ENCODE results near the gene DCAF7. TPM values are rescaled to one million over a fixed set of nuclear protein-coding genes. Genes with fewer than 3 reads are reported as not detected.

Gene DCAF7
- total RNA-seq, 1 donor from 2014 or later: 60.3 TPM

DNA sequence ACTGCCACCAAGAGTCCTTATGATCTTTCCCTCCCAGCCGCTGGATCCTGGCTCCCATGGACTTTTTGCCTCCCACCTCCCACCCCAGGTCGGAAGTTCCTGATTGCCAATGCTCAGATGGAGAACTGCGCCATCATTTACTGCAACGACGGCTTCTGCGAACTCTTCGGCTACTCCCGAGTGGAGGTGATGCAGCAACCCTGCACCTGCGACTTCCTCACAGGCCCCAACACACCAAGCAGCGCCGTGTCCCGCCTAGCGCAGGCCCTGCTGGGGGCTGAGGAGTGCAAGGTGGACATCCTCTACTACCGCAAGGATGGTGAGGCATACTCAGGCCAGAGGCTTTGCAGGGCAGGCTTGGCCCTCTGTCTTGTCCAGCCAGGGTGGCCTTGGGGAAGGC is 26.2 kb upstream of the DCAF7 start:
- no peak for DNase-seq (ENCODE audit: extremely low read depth, low read depth, low spot score)

DNA sequence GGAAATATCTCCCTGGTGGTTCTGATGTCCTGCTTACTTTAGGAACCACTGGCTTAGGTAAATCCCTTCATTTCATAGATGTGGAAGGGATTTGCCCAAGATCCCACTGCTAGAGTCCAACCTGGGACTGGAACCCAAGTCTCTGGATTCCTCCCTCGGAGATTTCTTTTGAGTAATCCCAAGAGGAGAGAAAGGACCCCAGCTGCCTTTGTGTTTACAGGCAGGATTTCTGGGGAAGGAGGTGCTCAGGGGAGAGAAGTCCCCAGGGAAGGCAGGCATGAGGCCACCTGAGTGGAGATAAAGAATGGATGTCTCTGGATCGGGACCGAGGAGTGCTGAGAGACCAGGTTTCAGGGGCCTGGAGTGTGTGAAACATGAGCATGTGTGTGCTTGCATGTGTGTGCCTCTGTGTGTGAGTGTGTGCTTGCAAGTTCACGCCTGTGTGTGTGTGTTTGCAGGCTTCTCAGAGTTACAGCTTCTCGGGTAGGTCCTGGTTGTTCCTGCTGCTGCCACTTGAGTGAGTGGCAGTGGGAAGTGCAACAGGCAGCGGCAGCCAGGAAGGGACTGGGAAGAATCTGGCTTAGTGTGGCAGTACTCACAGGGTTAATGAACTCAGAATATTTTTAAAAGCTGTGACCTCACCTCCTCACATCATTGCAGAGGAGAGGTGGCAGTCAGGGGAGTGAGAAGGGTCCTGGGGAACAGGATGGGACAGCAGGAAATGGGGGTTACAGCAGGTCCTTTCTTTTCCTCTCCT is 24.9 kb upstream of the DCAF7 start:
- DNase-seq (ENCODE audit: extremely low read depth, low read depth, low spot score): no peak

DNA sequence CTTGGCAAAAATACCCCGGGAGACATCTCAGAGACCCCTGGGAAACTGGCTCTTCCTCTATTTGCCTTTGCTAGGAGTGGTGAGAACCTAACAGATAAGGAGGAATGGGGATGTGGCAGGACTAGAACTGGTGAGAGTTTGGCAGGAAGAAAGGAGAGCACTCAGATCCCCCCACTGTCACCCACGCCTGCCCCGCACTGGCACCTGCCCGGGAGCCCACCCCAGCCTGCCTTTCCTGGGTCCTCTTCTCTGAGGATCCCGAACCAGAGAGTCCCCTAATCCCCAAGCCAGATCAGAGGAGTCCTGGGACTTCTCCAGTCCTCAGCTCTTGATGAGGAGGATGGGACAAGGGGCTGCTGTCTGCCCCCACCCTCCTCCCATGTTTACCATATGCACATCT is 23.4 kb upstream of the DCAF7 start:
- DNase-seq (ENCODE audit: extremely low read depth, low read depth, low spot score): no peak

DNA sequence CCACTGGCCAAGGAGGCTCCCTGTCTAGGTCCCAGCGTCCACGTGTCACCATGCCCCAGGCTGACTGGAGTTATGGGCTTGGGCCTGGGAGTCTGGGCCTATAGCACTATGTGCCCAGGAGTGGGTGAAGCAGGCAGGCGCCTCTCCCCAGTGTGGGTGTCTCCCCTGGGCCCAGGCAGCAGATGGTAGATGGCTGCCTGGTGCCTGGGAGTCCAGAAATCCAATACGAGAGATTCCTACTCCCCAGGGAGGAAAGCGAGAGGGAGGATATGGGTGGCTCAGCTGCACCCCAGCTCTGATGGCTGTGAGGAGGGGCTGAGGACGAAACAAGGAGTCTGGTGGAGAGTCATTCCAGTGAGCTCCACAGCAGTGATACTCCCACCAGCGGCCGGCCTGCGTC is 22.1 kb upstream of the DCAF7 start:
- no peak for DNase-seq (ENCODE audit: extremely low read depth, low read depth, low spot score)

DNA sequence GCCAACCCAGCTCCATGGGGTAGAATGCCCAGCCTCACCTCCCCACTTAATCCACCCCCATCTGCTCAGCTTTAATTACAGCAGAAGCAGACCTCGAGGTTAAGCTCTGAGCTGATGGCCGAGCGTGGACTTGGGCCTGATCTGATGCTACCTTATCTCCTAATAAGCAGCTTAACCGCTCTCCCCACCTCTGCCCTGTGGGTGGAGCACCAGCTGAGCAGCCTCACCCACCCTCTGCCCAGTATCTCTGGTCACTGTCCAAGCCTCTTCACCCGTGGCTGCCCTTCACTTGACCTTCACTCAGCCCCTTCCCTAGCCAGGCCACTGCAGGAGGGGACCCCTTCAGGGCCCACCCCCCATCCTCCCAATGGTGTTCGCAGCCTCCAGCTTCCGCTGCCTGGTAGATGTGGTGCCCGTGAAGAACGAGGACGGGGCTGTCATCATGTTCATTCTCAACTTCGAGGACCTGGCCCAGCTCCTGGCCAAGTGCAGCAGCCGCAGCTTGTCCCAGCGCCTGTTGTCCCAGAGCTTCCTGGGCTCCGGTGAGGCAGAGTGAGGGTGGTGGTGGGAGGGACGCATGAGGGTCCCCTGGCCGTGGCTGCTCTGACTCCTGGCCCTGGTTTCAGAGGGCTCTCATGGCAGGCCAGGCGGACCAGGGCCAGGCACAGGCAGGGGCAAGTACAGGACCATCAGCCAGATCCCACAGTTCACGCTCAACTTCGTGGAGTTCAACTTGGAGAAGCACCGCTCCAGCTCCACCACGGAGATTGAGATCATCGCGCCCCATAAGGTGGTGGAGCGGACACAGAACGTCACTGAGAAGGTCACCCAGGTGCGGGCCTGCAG is 20.3 kb upstream of the DCAF7 start:
- no peak for DNase-seq (ENCODE audit: extremely low read depth, low read depth, low spot score)

DNA sequence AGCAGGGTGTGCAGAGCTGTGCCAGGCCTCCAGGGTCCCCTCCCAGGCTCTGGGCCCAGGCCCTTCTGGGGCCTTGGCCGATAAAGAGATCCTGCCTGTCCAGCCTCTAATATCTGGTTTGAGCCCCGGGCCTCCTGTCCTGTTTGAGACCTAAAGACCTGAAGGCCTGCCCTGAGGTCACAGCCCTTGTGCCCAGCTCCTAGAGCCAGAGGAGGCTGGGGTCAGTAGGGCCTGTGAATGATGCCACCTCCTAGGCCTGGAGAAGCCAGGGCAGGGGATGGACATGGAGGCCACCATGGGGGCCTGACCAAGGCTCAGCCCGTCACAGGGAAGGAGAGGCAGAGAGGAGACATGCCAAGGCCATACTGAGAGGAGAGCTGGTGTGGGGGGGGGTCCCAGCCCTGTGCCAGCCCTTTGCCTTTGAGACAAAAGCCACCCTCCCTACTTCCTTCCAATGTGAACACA is 19.7 kb upstream of the DCAF7 start:
- DNase-seq (ENCODE audit: extremely low read depth, low read depth, low spot score): no peak

DNA sequence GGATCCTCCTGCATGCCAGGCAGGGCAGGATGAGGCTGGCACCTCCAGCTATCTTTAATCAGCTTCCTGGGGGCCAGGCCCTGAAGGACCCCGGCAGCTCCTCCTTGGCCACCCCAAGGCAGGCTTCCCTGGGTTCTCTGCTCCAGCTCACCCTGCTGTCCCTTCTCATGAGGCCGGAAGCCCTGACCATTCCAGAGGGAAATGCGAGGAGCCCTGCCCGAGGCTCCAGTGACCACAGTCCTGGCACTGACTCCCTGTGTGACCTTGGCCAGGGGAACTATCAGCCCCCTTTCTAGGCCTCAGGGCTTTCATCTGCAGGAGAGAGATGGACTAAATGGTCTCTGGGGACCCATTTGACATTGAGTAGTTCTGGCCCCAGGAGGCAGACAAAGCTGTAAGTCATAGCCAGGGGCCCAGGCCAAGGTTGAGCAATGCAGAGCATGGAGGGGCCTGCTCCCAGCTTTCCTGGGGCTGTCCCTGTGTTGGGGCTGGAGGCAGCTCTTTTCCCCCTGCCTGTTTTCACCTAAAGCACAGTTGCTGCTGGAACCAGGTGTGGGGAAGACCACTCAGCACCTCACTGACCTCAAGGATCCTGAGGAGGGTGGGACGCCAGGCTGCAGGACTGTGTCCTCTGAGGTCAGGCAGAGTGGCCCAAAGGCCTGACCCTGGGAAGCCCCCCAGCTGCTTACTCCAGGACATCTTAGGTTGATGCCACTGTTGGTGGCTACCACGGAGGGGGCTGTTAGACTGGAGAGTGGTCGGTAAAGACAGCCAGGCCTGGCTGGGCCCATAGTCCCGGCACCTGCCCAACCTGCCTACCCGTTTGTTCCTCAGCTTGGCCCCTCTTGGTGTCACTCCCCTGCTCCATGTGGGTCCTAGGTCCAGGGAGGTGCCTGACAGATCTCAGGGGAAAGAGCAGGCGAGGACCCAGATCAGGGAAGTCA is 19.0 kb upstream of the DCAF7 start:
- DNase-seq (ENCODE audit: extremely low read depth, low read depth, low spot score): no peak

DNA sequence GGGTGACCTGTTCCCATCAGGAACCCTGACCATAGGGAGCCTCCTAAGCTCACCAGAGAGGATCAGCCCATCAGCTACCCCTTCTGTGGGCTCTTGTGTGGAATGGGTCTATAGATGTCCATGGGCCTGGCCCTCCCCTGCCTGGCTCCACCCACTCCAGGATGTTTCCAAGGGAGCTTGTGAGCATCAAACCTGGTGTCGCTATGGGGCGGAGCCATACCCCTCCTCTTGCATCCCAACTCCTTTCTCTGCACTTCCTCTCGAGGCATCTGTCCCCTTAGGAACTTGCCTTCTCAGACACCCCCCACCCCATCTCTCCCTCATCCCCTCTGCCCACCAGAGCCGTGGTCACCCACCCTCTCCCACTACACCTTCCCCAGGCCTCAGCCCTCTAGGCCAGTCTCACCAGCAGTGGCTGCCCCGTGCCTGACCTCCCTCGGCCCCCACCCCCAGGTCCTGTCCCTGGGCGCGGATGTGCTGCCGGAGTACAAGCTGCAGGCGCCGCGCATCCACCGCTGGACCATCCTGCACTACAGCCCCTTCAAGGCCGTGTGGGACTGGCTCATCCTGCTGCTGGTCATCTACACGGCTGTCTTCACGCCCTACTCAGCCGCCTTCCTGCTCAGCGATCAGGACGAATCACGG is 16.7 kb upstream of the DCAF7 start:
- no peak for DNase-seq (ENCODE audit: extremely low read depth, low read depth, low spot score)

DNA sequence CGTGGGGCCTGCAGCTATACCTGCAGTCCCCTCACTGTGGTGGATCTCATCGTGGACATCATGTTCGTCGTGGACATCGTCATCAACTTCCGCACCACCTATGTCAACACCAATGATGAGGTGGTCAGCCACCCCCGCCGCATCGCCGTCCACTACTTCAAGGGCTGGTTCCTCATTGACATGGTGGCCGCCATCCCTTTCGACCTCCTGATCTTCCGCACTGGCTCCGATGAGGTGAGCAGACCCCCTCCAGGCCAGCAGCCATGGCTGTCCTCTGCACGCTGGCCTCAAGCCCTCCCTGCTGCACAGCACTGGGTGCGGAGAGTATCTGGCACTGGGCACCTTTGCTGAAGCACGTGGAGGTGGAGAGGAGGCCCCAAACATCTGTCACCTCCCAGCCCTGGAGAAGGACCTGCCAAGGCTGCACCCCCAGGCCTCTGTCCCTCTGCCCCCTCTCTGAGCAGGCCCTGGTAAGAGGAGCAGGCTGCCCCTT is 16.2 kb upstream of the DCAF7 start:
- no peak for DNase-seq (ENCODE audit: extremely low read depth, low read depth, low spot score)

DNA sequence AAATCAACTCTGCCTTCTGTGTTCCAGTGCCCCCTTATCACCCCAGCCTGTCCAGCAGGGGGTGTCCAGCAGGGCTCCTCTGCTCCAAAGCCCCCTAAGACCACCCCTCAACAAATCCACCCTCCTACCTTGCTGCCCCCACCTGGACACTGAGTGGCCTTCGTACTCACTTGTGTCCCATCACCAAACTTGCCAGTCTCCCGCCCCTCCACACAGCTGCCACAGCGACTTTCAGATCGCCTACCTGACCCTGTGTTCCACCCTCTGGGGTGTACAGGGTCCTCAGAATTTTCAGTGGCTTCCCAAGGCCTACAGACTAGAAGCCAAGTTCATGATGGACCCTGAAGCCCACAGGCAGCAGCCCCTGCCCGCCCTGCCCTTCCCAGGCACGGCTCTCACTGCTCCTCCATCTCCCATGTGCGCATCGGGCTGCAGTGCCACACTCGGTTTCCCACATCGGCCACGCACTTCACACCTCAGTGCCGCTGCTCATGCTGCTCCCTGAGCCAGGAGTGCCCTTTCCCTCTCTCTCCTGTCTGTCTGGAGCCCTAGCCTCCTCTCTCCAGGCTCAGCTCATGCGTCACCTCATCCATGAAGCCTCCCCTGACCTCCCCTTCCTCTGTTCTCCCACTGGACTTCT is 15.3 kb upstream of the DCAF7 start:
- no peak for DNase-seq (ENCODE audit: extremely low read depth, low read depth, low spot score)

DNA sequence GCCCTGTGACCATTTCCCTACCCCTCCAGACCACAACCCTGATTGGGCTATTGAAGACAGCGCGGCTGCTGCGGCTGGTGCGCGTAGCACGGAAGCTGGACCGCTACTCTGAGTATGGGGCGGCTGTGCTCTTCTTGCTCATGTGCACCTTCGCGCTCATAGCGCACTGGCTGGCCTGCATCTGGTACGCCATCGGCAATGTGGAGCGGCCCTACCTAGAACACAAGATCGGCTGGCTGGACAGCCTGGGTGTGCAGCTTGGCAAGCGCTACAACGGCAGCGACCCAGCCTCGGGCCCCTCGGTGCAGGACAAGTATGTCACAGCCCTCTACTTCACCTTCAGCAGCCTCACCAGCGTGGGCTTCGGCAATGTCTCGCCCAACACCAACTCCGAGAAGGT is 14.6 kb upstream of the DCAF7 start:
- DNase-seq (ENCODE audit: extremely low read depth, low read depth, low spot score): no peak

DNA sequence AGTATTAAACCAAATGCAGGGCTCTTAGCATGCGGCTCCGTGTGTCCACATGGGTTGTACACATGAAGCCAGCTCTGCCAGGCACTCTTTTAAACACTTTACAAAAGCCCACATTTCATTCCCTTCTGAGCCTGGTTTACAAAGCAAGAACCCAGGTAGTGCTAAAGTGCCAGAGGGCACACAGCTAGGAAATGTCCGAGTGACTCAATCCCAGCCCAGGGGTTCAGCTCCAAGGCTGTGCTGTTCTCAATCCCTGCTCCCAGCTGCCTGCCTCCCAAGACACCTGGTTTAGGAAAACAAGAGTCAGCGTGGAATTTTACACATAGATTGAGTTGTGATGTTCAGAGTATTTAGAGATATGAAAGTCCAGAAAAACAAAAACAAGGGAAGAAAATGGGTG is 13.3 kb upstream of the DCAF7 start:
- no peak for DNase-seq (ENCODE audit: extremely low read depth, low read depth, low spot score)

DNA sequence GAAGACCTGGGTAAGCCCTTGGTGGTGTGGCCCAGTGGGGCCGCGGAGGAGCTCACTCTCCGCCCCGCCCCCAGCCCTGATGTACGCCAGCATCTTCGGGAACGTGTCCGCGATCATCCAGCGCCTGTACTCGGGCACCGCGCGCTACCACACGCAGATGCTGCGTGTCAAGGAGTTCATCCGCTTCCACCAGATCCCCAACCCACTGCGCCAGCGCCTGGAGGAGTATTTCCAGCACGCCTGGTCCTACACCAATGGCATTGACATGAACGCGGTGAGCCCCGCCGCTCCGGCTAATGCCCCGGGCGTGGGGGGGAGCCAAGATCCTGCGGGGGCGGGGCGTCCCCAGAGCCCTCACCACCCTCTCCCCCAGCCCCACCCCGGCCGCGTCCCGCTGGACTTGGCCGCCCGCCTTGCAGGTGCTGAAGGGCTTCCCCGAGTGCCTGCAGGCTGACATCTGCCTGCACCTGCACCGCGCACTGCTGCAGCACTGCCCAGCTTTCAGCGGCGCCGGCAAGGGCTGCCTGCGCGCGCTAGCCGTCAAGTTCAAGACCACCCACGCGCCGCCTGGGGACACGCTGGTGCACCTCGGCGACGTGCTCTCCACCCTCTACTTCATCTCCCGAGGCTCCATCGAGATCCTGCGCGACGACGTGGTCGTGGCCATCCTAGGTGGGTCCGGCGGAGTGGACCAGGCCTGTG is 12.1 kb upstream of the DCAF7 start:
- no peak for DNase-seq (ENCODE audit: extremely low read depth, low read depth, low spot score)

DNA sequence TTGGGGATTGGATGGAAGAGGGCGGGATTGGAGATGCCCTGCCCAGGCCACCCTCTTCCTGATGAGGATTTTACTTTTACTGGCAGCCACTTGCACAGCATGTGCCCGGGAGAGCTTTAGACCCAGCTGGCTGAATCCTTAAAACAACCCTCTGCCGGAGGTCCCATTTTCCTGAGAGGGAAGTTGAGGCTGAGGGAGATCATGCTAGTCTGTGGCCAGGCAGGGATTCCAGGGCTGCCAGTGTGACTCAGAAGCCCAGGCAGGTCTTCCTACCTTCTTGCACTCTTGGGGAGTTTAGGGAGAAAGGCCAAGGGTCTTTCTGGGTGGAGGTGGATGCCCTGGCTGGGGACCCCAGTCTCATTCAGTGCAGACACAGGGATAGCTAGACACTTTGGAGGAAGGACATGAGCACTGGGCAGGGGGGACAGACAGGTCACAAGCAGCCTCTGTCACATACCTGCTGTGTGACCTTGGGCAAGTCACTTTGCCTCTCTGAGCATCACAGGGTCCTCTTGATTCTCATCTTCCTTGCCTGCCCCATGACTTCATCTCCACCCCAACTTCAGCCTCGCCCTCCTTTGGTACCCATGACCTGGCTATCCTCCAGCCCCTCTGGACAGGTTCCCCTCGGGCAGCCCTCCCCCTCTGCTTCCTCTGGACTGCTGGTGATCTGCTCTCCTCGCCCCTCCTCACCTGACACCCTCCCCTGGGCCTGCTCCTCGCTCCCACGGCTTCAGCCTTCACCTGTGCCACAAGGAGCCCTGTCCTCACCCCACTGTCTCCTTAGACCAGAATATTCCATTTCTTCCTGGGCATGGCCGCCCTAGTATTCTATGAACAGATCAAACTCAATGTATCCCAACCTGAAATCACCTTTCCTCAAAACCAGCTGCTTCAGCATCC is 11.3 kb upstream of the DCAF7 start:
- DNase-seq (ENCODE audit: extremely low read depth, low read depth, low spot score): no peak

DNA sequence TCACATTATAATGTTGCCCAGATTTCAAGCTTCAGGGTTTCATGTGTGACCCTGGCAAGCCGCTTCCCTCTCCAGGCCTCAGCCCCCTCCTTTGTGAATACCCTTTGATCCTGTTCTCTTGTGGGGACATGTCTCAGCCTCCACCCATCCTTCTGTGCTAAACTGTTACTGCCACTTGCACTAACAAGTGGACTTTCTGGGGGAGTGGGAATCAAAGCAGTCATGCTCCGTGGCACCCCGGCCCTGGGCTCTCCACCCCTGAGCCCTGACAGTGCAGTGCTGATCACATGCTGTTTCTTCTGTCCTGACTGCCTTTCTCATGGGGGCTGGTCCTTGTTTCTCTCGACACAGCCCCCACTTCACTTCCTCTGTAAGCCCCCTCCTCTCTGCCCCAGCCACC is 9.7 kb upstream of the DCAF7 start:
- no peak for DNase-seq (ENCODE audit: extremely low read depth, low read depth, low spot score)

DNA sequence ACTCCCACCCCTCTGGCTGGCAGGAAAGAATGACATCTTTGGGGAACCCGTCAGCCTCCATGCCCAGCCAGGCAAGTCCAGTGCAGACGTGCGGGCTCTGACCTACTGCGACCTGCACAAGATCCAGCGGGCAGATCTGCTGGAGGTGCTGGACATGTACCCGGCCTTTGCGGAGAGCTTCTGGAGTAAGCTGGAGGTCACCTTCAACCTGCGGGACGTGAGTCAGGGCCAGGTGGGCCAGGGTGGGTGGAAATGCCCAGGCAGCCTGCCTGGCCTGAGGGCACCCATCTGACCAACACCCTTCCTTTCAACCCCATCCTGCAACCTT is 8.1 kb upstream of the DCAF7 start:
- no peak for DNase-seq (ENCODE audit: extremely low read depth, low read depth, low spot score)

DNA sequence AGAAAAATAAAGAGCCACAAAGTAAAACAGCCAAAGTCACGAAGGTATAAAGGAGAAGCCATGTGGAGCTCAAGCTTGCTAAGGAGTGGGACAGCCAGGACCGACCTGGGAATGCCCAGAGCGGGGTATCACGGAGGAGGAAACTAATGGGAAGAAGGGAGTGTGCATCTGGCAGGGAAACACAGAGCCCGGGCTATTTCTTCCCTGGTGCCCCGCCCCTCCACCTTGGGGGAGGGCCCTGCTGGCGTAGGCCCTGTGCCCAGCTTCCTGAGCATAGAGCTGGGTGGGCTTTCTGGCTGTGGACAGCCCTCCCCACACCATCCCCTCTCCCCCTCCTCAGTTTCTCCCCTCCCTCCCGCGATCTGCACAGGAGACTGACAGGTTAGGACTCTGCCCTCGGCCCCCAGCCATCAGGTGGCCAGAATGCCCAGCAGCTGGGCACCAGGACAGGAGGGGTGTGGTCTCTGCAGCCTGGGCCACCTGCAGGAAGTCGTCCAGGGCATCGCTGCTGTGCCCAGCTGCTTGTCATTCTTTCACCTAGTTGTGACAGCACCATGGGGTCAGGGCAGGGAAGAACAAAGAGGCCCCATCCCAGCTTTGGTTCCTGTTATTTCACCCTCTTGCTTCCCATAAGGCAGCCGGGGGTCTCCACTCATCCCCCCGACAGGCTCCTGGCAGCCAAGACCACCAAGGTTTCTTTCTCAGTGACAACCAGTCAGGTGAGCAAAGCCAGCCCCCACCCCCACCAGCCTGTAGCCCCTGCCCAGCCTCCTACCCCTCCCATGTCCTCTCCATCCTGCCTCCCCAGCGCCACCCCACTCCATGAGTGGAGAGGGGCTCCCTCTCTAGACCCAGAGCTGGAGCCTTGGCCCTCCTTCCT is 7.1 kb upstream of the DCAF7 start:
- DNase-seq (ENCODE audit: extremely low read depth, low read depth, low spot score): no peak

Data from glomerular endothelial cell (primary cell).